ENCODE results near the gene DNAH14. TPM values are rescaled to one million over a fixed set of nuclear protein-coding genes. Genes with fewer than 3 reads are reported as not detected.

The DNAH14 gene
- total RNA-seq, 2 donors from 2014 or later: 2.6 TPM; not detected in 1

GRCh38 chr1:224897529-224898327 is 31.7 kb upstream of the DNAH14 start:
- H3K27me3 ChIP-seq (replicated peaks; ENCODE audit: insufficient read depth): no peaks in the 10 kb centered on the region
- no peaks in the 10 kb centered on the region for H3K9me3 ChIP-seq
- H3K27ac ChIP-seq: no peak overlapping the region
- no peak overlapping the region for H3K4me3 ChIP-seq
- no peaks in the 10 kb centered on the region for H3K4me1 ChIP-seq (ENCODE audit: control insufficient read depth in 1 of 2, low read depth in 2 of 2)
- no peak for TF ChIP-seq CTCF (IDR thresholded peaks at IDR 0.05)
- H3K36me3 ChIP-seq: no peaks in the 10 kb centered on the region
- DNase-seq (ENCODE audit: low spot score) (no peak), ATAC-seq (ENCODE audit: insufficient number of reproducible peaks, low FRiP score, low read depth) (no peak)

GRCh38 chr1:224898937-224899336 is 30.5 kb upstream of the DNAH14 start:
- Histone ChIP-seq H3K36me3 (no peaks in the 10 kb centered on the region), H3K27me3 (replicated peaks; ENCODE audit: insufficient read depth) (no peaks in the 10 kb centered on the region), H3K4me3 (no peak overlapping the region), H3K27ac (no peak overlapping the region), H3K4me1 (ENCODE audit: control insufficient read depth in 1 of 2, low read depth in 2 of 2) (no peaks in the 10 kb centered on the region), H3K9me3 (no peaks in the 10 kb centered on the region)
- TF ChIP-seq CTCF (IDR thresholded peaks at IDR 0.05): no peak
- ATAC-seq (ENCODE audit: insufficient number of reproducible peaks, low FRiP score, low read depth) (no peak), DNase-seq (ENCODE audit: low spot score) (no peak)

- no peak for DNase-seq (ENCODE audit: low spot score)
- Histone ChIP-seq H3K4me1 (ENCODE audit: control insufficient read depth in 1 of 2, low read depth in 2 of 2) (no peaks in the 10 kb centered on the region), H3K9me3 (no peaks in the 10 kb centered on the region), H3K27ac (no peak overlapping the region), H3K27me3 (replicated peaks; ENCODE audit: insufficient read depth) (no peaks in the 10 kb centered on the region), H3K4me3 (no peak overlapping the region), H3K36me3 (no peaks in the 10 kb centered on the region)
- no peak for TF ChIP-seq CTCF (IDR thresholded peaks at IDR 0.05)
- no peak for ATAC-seq (ENCODE audit: insufficient number of reproducible peaks, low FRiP score, low read depth)
Measured at GRCh38 chr1:224900062-224900630, 29.3 kb upstream of the DNAH14 start.

- Histone ChIP-seq H3K4me1 (ENCODE audit: control insufficient read depth in 1 of 2, low read depth in 2 of 2) (no peaks in the 10 kb centered on the region), H3K27ac (no peak overlapping the region), H3K4me3 (no peak overlapping the region), H3K36me3 (no peaks in the 10 kb centered on the region), H3K27me3 (replicated peaks; ENCODE audit: insufficient read depth) (no peaks in the 10 kb centered on the region), H3K9me3 (no peaks in the 10 kb centered on the region)
- ATAC-seq (ENCODE audit: insufficient number of reproducible peaks, low FRiP score, low read depth): no peak
- TF ChIP-seq CTCF (IDR thresholded peaks at IDR 0.05): no peak
- no peak for DNase-seq (ENCODE audit: low spot score)
Measured at GRCh38 chr1:224901087-224901810, 28.2 kb upstream of the DNAH14 start.

GRCh38 chr1:224903955-224904354 is 25.5 kb upstream of the DNAH14 start:
- H3K36me3 ChIP-seq: no peaks in the 10 kb centered on the region
- H3K27ac ChIP-seq: no peak overlapping the region
- TF ChIP-seq CTCF (IDR thresholded peaks at IDR 0.05): no peak
- no peaks in the 10 kb centered on the region for H3K27me3 ChIP-seq (replicated peaks; ENCODE audit: insufficient read depth)
- DNase-seq (ENCODE audit: low spot score) (no peak), ATAC-seq (ENCODE audit: insufficient number of reproducible peaks, low FRiP score, low read depth) (no peak)
- H3K9me3 ChIP-seq: no peaks in the 10 kb centered on the region
- no peak overlapping the region for H3K4me3 ChIP-seq
- H3K4me1 ChIP-seq (ENCODE audit: control insufficient read depth in 1 of 2, low read depth in 2 of 2): no peaks in the 10 kb centered on the region

All from thoracic aorta (tissue), 2 donors.